GM12874 (cell line): ENCODE measurements around the gene BLTP3A.

Experiments used
- TF ChIP-seq, protein P1 (sequence below): IDR thresholded peaks from 2 replicates; pipeline ENCODE4 v1.5.1; 2011; ENCODE audit warnings: low read depth, mild to moderate bottlenecking, control low read depth, low read length, moderate library complexity; ENCODE audit not compliant: insufficient read depth

The BLTP3A gene

GRCh38 chr6:34791701-34792604 lies at the start of gene BLTP3A:
Gene BLTP3A (plus strand): TSS chr6:34792083. CDS start chr6:34792251, 168 bp downstream.
- TF ChIP-seq, protein P1, sequence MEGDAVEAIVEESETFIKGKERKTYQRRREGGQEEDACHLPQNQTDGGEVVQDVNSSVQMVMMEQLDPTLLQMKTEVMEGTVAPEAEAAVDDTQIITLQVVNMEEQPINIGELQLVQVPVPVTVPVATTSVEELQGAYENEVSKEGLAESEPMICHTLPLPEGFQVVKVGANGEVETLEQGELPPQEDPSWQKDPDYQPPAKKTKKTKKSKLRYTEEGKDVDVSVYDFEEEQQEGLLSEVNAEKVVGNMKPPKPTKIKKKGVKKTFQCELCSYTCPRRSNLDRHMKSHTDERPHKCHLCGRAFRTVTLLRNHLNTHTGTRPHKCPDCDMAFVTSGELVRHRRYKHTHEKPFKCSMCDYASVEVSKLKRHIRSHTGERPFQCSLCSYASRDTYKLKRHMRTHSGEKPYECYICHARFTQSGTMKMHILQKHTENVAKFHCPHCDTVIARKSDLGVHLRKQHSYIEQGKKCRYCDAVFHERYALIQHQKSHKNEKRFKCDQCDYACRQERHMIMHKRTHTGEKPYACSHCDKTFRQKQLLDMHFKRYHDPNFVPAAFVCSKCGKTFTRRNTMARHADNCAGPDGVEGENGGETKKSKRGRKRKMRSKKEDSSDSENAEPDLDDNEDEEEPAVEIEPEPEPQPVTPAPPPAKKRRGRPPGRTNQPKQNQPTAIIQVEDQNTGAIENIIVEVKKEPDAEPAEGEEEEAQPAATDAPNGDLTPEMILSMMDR = no peak

DNA sequence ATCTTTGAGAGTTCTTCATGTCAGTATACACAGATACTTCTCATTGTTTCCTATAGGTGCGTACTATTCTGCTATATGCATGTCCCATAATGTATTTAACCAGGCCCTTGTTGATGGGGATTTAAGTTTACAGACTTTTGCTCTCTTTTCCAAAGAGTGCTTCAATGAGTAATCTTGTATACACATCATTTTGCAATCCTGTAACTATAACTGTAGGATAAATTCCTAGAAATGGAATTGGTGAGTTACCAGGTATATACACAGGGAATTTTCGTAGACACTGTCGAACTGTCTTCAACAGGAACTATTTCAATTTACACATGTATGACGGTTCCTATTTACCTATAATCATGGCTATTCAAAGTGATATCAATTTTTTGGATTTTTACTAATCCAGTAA lies 49.8 kb upstream of the BLTP3A start:
- TF ChIP-seq, protein P1 = no peak

- TF ChIP-seq, protein P1 = no peak
These were observed 48.1 kb upstream of the BLTP3A start for GRCh38 chr6:34743625-34744293.

DNA sequence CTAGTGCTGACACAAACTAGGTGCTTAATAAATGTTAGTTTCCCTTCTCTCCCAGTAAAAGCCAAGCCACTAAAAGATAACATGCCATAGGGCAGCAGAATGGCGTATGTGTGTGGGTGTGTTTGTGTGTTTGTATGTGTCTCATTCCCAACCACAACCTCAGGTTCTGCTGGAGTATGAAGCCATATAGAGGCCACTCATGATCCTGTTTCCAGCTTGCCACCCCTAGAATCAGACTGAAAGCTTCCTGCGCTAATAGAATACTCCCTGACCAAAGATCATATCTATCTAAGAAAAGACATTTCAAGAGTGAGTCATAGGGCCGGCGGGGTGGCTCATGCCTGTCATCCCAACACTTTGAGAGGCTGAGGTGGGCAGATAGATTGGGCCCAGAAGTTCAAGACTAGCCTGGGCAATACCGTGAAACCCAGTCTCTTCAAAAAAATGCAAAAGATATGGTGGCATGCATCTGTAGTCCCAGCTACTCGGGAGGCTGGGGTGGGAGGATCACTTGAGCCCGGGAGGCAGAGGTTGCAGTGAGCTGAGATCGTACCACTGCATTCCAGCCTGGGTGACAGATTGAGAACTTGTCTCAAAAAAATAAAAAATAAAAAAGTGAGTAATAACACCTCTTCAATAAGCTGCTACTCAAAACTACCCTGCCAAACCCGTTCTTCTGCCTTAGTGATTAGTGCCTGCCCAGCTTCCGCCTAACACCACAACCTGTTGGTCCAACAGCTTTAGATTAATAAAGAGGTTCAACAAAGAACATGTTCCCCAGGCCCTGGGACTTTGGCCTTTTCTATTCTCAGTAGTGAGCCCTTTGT lies 46.4 kb upstream of the BLTP3A start:
- TF ChIP-seq, protein P1 = no peak

DNA sequence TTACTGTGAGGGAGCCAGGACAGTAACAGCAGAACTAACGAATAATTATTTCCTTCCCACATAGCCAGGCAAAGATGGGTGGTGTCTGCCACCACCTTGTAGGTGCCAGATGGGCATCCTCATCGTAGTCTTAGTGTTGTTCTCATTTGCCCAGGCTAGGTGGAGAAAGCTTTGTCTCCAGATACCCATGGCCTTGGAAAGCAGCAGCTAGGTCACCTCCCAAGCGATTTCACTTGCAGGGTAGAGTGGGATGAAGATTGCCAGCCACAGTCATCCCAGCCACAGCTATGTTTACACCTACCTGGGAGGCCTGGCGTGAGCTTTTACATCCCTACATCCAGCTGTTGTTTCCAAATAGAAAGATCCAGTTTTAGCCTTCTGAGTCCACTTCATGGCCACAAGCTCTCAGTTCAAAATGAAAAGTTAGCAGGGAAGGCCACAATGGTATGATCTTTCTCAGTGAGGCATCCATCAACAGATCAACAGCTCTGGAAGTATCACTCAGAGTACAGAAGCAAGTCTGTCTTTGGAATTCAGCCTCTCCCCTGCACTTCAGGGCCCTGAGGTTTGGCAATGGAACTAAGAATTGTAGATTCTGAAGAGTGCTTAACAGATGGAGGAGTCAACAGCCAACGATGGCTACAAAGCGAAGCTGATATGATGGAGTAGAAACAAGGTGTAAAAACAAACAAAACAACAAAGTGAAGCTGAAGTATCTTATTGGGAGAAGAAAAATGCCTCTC lies 45.6 kb upstream of the BLTP3A start:
- TF ChIP-seq, protein P1 = no peak

- TF ChIP-seq, protein P1 = no peak
These were observed 43.1 kb upstream of the BLTP3A start for GRCh38 chr6:34748757-34749156.
